ENCODE results near the gene MCM8.
"Not testable (repeated sequence)": the region's sequence is repeated elsewhere in the genome, so short reads cannot be mapped to it uniquely, and the experiment has no call there.

Gene MCM8

GRCh38 chr20:5999783-6000182 is 49.3 kb downstream of the MCM8 start:
- no peak for DNase-seq (ENCODE audit: low read depth in 1 of 2, low spot score in 1 of 2)

- no peak for DNase-seq (ENCODE audit: low read depth in 1 of 2, low spot score in 1 of 2)
Observed at GRCh38 chr20:6000871-6001270, 50.4 kb downstream of the MCM8 start.

DNA sequence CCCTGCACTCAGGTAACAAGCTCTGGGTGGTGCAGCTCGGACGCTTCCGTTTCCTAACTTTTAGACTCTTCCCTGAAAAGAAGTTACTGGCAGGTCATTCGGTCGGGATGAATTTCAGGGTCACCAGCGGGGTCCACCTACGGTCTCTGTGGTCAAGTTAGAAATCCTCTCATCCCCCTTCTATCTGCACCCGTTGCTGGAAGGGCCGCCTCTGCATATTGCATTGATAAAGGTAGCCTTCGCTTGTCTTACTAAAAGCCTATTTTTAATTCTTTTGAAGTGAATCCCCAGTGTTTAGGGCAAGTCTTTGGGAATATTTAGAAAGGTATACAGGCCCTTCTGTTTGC is 56.1 kb downstream of the MCM8 start:
- DNase-seq (ENCODE audit: low read depth in 1 of 2, low spot score in 1 of 2) = no peak

DNA sequence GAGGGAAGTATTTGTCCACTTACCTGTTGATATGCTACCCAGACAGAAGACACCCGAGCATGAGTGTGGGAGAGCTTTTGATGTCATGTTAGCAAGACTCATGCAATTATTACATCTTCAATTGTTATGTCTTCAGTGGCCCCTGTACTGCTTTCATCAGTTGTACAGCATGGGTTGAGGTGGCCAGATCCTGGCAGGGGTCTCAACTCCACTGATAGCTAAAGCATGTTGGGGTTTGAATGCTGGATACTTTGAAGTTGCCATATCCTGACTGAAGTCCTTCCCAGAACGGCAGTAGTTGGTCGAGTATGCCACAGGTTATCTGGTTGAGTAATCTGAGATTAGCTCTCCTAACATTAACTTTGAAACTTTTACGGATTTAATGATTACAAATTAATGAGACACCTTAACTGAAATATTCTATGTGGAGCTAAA is 56.7 kb downstream of the MCM8 start:
- DNase-seq (ENCODE audit: low read depth in 1 of 2, low spot score in 1 of 2) = no peak

DNA sequence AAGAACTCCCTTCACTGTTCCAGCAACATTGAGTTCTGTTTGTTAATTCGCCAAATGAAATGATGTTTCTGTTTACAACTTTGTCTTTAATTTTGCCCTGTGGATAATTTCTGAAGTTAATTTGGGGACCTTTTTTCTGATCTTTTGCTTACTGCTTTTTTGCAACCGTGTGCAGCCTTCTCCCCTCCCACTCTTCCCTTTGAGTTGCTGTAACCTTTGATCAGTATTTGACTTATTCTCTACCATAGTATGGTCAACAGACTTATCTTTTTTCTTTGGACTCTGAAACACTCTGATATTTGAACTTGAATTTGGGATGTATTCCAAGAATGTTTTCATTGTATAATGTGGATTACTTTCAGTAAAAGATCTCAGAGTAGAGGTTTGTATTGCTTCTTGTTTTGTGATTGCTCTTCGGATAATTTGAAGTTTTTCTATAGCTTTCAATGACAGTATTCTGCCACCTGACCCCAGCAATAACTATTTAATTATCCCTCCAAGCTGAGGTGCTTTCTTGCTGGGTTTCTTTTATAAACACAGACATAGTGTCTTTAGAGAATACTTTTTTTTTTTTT is 57.2 kb downstream of the MCM8 start:
- no peak for DNase-seq (ENCODE audit: low read depth in 1 of 2, low spot score in 1 of 2)

GRCh38 chr20:6008254-6008653 is 57.8 kb downstream of the MCM8 start:
- DNase-seq (ENCODE audit: low read depth in 1 of 2, low spot score in 1 of 2) = no peak

- DNase-seq (ENCODE audit: low read depth in 1 of 2, low spot score in 1 of 2) = no peak
Observed at GRCh38 chr20:6012179-6012578, 61.7 kb downstream of the MCM8 start.

DNA sequence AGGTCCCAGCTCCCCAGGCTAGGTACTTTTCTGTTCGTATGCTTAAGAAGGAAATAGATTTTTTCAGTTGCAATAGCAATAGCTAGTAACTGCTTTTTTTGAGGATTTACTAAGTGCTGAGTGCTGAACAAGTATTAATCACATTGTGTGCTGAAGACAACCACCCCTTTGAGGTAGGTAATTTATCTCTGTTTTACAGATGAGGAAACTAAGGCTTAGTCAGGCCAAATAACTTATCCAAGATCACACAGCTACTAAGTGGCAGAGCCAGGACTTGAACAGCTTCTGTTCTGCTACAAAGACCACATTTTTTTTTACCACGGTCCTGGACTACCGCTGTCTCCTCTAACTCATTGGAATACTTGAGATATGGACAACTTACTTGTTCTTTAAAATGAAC is 63.6 kb downstream of the MCM8 start:
- no peak for DNase-seq (ENCODE audit: low read depth in 1 of 2, low spot score in 1 of 2)

- no peak for DNase-seq (ENCODE audit: low read depth in 1 of 2, low spot score in 1 of 2)
Observed at GRCh38 chr20:6014957-6015356, 64.5 kb downstream of the MCM8 start.

- no peak for DNase-seq (ENCODE audit: low read depth in 1 of 2, low spot score in 1 of 2)
Observed at GRCh38 chr20:6017467-6017866, 67.0 kb downstream of the MCM8 start.

- DNase-seq (ENCODE audit: low read depth in 1 of 2, low spot score in 1 of 2) = no peak
Observed at GRCh38 chr20:6017880-6018279, 67.4 kb downstream of the MCM8 start.

- DNase-seq (ENCODE audit: low read depth in 1 of 2, low spot score in 1 of 2) = no peak
Observed at GRCh38 chr20:6024768-6025167, 74.3 kb downstream of the MCM8 start.

DNA sequence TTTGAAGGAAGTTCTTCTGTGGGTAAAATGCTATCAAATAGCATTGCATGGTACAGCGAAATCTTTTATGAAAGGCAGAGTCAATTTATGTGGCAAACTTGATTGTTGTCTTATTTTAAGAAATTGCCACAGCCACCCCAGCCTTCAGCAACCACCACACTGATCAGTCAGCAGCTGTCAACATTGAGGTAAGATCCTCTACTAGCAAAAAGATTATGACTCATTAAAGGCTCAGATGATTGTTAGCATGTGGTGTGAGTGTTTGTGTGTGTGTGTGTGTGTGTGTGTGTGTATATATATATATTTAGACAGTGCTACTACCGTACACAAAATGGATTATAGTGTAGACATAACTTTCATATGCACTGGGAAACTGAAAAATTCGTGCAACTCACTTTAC is 75.6 kb downstream of the MCM8 start:
- DNase-seq (ENCODE audit: low read depth in 1 of 2, low spot score in 1 of 2) = no peak

DNA sequence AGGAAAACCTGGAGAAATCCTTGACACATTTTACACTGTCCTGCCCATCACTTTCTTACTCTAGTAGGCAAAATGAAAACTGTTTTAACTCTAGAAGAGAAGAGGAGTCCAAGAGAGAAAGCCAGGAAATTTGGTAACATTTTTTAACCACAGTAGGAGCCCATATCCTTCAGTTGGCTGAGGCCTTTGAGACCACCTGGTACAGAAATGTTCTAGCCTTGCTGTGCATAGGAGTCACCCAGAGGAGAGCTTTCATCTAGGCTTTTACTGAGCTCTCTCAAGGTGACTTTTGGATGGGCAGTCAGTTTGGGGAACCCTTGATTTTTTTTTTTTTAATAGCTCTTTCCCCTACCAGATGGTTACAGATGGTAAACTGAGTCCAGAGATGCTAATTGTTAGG is 78.4 kb downstream of the MCM8 start:
- DNase-seq (ENCODE audit: low read depth in 1 of 2, low spot score in 1 of 2) = no peak

DNA sequence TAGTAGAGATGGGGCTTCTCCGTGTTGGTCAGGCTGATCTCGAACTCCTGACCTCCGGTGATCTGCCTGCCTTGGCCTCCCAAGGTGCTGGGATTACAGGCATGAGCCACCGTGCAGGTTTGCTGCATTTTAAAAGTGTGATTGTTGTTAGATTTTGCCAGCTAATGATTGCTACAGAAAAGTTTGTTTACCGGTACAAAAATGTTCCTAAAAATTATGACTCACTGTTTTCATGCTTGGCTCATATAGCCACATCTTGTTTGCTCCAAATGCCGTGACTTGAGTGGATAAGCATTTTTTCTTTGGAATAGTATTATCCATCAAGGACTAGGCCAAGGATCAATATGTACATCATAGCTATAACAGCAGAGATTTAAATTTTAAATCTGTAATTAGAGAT is 79.1 kb downstream of the MCM8 start:
- DNase-seq (ENCODE audit: low read depth in 1 of 2, low spot score in 1 of 2) = no peak

- DNase-seq (ENCODE audit: low read depth in 1 of 2, low spot score in 1 of 2) = no peak
Observed at GRCh38 chr20:6030453-6031080, 80.1 kb downstream of the MCM8 start.

DNA sequence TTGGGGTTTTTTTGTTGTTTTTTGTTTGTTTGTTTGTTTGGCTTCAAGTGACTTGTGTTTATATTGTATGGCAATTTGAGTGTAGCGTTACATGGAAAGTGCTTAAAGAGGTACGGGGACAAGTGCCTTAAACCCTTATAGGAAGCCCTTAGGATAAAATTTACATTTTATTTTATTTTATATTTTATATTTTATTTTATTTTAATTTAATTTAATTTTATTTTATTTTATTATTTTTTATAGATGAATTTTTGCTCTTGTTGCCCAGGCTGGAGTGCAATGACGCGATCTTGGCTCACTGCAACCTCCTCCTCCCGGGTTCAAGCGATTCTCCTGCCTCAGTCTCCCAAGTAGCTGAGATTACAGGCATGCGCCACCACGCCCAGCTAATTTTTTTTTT is 82.5 kb downstream of the MCM8 start:
- DNase-seq (ENCODE audit: low read depth in 1 of 2, low spot score in 1 of 2) = not testable (repeated sequence)

DNA sequence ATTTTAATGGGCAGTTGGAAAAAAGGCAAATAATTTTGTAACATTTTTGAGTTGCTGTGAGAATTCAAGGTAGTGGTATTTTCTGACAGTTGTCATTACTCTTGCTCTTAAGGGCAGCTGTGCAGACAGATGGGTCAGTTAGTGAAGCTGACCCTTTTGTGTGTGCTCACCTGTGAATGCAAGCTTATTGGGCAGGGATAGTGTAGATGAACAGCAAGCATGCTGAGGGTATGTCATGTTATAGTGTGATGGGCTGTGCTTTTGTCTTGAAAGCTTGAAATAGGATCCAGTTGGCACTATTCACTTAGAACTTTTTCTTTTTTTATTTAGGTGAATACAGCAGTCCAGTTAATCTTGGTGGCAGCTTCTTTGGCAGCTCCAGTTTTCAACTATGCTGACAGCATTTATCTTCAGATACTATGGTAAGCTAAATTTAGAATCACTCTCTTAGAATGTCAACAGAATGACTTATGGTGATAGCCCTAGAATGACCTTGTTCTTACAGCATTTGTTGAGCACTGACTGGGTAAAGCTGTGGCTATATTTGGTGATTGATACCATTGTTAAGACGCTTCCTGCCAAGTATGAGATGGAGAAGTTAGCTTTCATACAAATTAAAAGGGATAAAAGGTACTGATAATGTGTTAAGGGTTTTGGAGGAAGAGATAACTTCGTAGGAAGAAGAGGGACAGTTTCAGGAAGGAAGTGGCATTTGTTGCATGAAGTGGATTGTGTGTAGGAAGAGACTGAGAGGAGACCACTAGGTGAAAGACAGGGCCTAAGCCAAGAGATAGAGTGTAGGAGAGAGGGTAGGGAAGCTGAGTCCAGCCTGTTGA is 83.9 kb downstream of the MCM8 start:
- DNase-seq (ENCODE audit: low read depth in 1 of 2, low spot score in 1 of 2) = no peak

GRCh38 chr20:6036213-6036612 is 85.8 kb downstream of the MCM8 start:
- no peak for DNase-seq (ENCODE audit: low read depth in 1 of 2, low spot score in 1 of 2)

- DNase-seq (ENCODE audit: low read depth in 1 of 2, low spot score in 1 of 2) = no peak
Observed at GRCh38 chr20:6037082-6037481, 86.6 kb downstream of the MCM8 start.

DNA sequence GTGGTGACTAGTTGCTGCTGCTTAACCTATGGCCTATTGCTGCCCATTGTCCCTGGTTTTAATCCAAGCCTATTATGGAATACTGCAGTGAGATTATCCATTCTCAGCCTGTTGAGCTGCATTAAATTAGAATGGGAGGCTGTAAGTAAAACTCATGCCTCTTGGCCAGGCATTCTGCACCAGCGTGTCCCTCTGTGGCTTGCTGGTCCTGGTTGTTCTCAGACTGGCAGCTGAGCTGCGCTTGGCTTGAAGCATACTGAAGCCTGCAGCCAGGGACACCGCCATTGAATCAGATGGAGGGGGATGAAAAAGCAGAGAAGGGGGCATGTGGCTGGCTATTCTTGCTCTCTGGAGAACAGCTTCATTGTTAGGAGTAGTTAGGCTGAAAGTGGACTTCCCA is 87.8 kb downstream of the MCM8 start:
- DNase-seq (ENCODE audit: low read depth in 1 of 2, low spot score in 1 of 2) = no peak

- DNase-seq (ENCODE audit: low read depth in 1 of 2, low spot score in 1 of 2) = no peak
Observed at GRCh38 chr20:6039766-6040165, 89.3 kb downstream of the MCM8 start.

- no peak for DNase-seq (ENCODE audit: low read depth in 1 of 2, low spot score in 1 of 2)
Observed at GRCh38 chr20:6040540-6040939, 90.1 kb downstream of the MCM8 start.

All from activated CD4-positive, alpha-beta T cell treated with anti-CD3 and anti-CD28 coated beads, Interleukin-2, amount 50 U/mL, for 24 hours (primary cell).